ENCODE measurements around the gene EYA4.

Gene EYA4

DNA sequence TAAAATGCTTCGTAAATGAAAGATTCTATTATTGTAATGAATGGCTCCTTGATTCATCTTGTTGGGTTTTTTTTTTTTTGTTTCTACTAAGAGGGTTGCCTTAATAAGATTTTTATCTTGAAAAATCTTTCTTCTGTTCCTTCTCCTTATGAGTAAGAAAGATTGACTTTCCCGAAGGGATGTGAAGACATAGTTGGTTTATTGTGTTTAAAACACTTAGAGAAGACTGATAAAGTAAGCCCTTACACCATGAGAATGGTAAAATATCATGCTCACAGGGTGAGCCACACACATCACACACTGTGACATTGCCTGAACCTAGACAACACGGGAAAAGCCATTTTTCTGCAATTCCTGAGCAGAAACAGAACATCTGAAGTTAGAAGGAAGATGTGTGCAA lies 330.5 kb downstream of the EYA4 start:
- no peak overlapping the region for H3K4me2 ChIP-seq (ENCODE audit: low read depth, low read length, poor library complexity, severe bottlenecking)
- no peaks in the 10 kb centered on the region for H3F3A ChIP-seq (ENCODE audit: low read depth)
- H3K4me1 ChIP-seq (ENCODE audit: insufficient read depth, low read length, poor library complexity, severe bottlenecking): peaks cover 3% of the 10 kb centered on the region
- H3K9me3 ChIP-seq (ENCODE audit: insufficient read depth, low read depth, low read length): no peaks in the 10 kb centered on the region
- no peaks in the 10 kb centered on the region for H3K36me3 ChIP-seq (ENCODE audit: insufficient read depth, low read length)
- no peak overlapping the region for H3K9ac ChIP-seq (ENCODE audit: low read depth, low read length, poor library complexity, severe bottlenecking)
- H3K9me2 ChIP-seq (replicated peaks; ENCODE audit: low read depth, low read length): no peaks in the 10 kb centered on the region
- no peak overlapping the region for H2AFZ ChIP-seq (ENCODE audit: low read length)
- H3K79me2 ChIP-seq (ENCODE audit: insufficient read depth, low read length): no peaks in the 10 kb centered on the region
- TF ChIP-seq EZH2phosphoT487 (IDR thresholded peaks at IDR 0.05; ENCODE audit: borderline replicate concordance): no peak
- TF ChIP-seq, protein P1, sequence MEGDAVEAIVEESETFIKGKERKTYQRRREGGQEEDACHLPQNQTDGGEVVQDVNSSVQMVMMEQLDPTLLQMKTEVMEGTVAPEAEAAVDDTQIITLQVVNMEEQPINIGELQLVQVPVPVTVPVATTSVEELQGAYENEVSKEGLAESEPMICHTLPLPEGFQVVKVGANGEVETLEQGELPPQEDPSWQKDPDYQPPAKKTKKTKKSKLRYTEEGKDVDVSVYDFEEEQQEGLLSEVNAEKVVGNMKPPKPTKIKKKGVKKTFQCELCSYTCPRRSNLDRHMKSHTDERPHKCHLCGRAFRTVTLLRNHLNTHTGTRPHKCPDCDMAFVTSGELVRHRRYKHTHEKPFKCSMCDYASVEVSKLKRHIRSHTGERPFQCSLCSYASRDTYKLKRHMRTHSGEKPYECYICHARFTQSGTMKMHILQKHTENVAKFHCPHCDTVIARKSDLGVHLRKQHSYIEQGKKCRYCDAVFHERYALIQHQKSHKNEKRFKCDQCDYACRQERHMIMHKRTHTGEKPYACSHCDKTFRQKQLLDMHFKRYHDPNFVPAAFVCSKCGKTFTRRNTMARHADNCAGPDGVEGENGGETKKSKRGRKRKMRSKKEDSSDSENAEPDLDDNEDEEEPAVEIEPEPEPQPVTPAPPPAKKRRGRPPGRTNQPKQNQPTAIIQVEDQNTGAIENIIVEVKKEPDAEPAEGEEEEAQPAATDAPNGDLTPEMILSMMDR (conservative IDR thresholded peaks at IDR 0.05; ENCODE audit: low read length): no peak
- no peaks in the 10 kb centered on the region for H4K20me1 ChIP-seq (ENCODE audit: insufficient read depth, low read length, poor library complexity, severe bottlenecking)
- H3K27me3 ChIP-seq (ENCODE audit: insufficient read depth, low read length, poor library complexity, severe bottlenecking): no peaks in the 10 kb centered on the region
- no peak overlapping the region for H3K4me3 ChIP-seq (ENCODE audit: low read length, poor library complexity, severe bottlenecking)

GRCh38 chr6:133577851-133578250 lies 336.7 kb downstream of the EYA4 start:
- Histone ChIP-seq H2AFZ (ENCODE audit: low read length) (no peak overlapping the region), H3K9me2 (replicated peaks; ENCODE audit: low read depth, low read length) (no peaks in the 10 kb centered on the region), H3K9me3 (ENCODE audit: insufficient read depth, low read depth, low read length) (no peaks in the 10 kb centered on the region), H3F3A (ENCODE audit: low read depth) (no peaks in the 10 kb centered on the region), H3K36me3 (ENCODE audit: insufficient read depth, low read length) (no peaks in the 10 kb centered on the region), H3K4me2 (ENCODE audit: low read depth, low read length, poor library complexity, severe bottlenecking) (no peak overlapping the region), H4K20me1 (ENCODE audit: insufficient read depth, low read length, poor library complexity, severe bottlenecking) (no peaks in the 10 kb centered on the region), H3K4me1 (ENCODE audit: insufficient read depth, low read length, poor library complexity, severe bottlenecking) (no peaks in the 10 kb centered on the region), H3K79me2 (ENCODE audit: insufficient read depth, low read length) (no peaks in the 10 kb centered on the region), H3K27me3 (ENCODE audit: insufficient read depth, low read length, poor library complexity, severe bottlenecking) (no peaks in the 10 kb centered on the region), H3K4me3 (ENCODE audit: low read length, poor library complexity, severe bottlenecking) (no peak overlapping the region), H3K9ac (ENCODE audit: low read depth, low read length, poor library complexity, severe bottlenecking) (no peak overlapping the region)
- TF ChIP-seq, protein P1 (conservative IDR thresholded peaks at IDR 0.05; ENCODE audit: low read length): no peak
- TF ChIP-seq EZH2phosphoT487 (IDR thresholded peaks at IDR 0.05; ENCODE audit: borderline replicate concordance): no peak
